ENCODE measurements around the gene CHMP1A. TPM values are rescaled to one million over a fixed set of nuclear protein-coding genes. Genes with fewer than 3 reads are reported as not detected.

The CHMP1A gene
- total RNA-seq, 6 donors from 2014 or later, result 51.4 to 117 (median 97.8) TPM

DNA sequence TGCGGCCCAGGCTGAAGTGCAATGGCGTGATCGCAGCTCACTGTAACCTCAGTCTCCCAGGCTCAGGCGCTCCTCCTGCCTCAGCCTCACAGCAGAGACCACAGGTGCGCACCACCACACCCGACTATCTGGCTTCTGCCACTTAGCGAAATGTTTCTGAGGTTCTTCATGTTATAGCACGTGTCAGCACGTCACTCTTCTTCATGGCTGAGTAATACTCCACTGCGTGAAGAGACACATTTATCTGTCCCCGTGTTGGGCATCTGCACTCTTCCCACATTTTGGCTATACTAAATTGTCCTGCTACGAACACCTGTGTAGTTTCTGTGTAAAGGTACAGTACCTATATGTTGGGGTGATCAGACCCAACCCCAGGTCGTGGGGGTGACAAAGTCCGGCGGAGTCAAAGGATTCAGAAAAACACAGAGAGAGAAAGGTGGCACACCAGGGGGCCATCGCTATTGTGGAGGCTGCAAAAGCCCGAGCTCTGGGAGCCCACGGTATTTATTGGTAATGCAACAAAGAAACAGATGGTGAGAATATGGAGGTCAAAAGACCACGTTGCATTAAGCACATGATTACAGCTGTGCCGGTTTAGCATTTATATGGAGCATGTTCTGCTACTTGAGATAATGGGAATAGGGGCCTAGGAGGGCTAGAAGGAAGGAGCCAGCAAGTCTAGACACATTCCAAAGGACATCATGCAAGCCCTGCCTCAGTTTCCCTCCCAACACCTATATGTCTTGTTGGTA is 44.9 kb downstream of the CHMP1A start:
- H3K4me3 ChIP-seq, result no peak overlapping the region
- TF ChIP-seq EP300 (IDR thresholded peaks at IDR 0.05) (no peak), POLR2A (IDR thresholded peaks at IDR 0.05) (no peak), CTCF (IDR thresholded peaks at IDR 0.05) (no peak), POLR2AphosphoS5 (IDR thresholded peaks at IDR 0.05) (no peak)
- DNase-seq, result no peak
- H3K36me3 ChIP-seq, result no peaks in the 10 kb centered on the region
- no peak overlapping the region for H3K27ac ChIP-seq
- H3K9me3 ChIP-seq, result no peaks in the 10 kb centered on the region
- no peak for ATAC-seq (ENCODE audit: low FRiP score in 2 of 2)
- WGBS, 2 donors, result 83 to 90% methylated on average over 20 of the region's 20 CpGs
- H3K4me1 ChIP-seq, result peaks cover 0 to 10% (median 8%) of the 10 kb centered on the region in 4 donors
- H3K27me3 ChIP-seq, result no peaks in the 10 kb centered on the region

DNA sequence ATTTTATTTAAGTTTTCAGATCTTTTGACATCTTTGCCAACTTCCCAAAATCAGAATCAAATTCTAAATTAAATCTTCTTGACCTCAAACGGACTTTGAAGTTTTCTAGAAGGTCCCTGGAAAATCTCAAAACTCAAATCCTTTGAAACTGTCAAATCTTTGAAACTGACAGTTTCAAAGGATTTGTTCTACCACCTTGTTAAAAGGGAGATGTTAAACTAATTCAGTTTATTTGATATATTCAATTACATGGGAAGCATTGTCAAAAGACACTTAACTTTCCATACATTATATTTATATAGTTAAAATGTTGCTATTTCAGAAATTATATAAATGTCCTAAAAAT is 47.4 kb downstream of the CHMP1A start:
- Histone ChIP-seq H3K27ac (no peak overlapping the region), H3K9me3 (no peaks in the 10 kb centered on the region), H3K27me3 (no peaks in the 10 kb centered on the region), H3K36me3 (no peaks in the 10 kb centered on the region), H3K4me1 (peaks cover 0 to 4% (median 0%) of the 10 kb centered on the region in 4 donors), H3K4me3 (no peak overlapping the region)
- TF ChIP-seq POLR2AphosphoS5 (IDR thresholded peaks at IDR 0.05), result no peak
- no peak for TF ChIP-seq CTCF (IDR thresholded peaks at IDR 0.05)
- no peak for TF ChIP-seq EP300 (IDR thresholded peaks at IDR 0.05)
- TF ChIP-seq POLR2A (IDR thresholded peaks at IDR 0.05), result no peak
- 71 to 84% methylated on average over 1 of the region's 1 CpG for WGBS, 2 donors
- DNase-seq (no peak), ATAC-seq (ENCODE audit: low FRiP score in 2 of 2) (no peak)

GRCh38 chr16:89607937-89608740 is 49.4 kb downstream of the CHMP1A start:
- ATAC-seq (ENCODE audit: low FRiP score in 2 of 2) (no peak), DNase-seq (no peak)
- WGBS, 2 donors, result 74 to 78% methylated on average over 28 to 32 of the region's 32 CpGs
- no peak for TF ChIP-seq EP300 (IDR thresholded peaks at IDR 0.05)
- TF ChIP-seq POLR2A (IDR thresholded peaks at IDR 0.05), result no peak
- no peak for TF ChIP-seq CTCF (IDR thresholded peaks at IDR 0.05)
- no peak for TF ChIP-seq POLR2AphosphoS5 (IDR thresholded peaks at IDR 0.05)
- Histone ChIP-seq H3K9me3 (no peaks in the 10 kb centered on the region), H3K27me3 (no peaks in the 10 kb centered on the region), H3K36me3 (no peaks in the 10 kb centered on the region), H3K27ac (no peak overlapping the region), H3K4me1 (peaks cover 0 to under 1% (median 0%) of the 10 kb centered on the region in 4 donors), H3K4me3 (no peak overlapping the region)

- no peak for DNase-seq
- H3K9me3 ChIP-seq, result no peaks in the 10 kb centered on the region
- H3K27ac ChIP-seq, result no peak overlapping the region
- H3K27me3 ChIP-seq, result no peaks in the 10 kb centered on the region
- H3K4me3 ChIP-seq, result no peak overlapping the region
- H3K4me1 ChIP-seq, result peaks cover 0 to 7% (median 6%) of the 10 kb centered on the region in 4 donors
- no peak for TF ChIP-seq EP300 (IDR thresholded peaks at IDR 0.05)
- TF ChIP-seq CTCF (IDR thresholded peaks at IDR 0.05), result no peak
- no peak for TF ChIP-seq POLR2A (IDR thresholded peaks at IDR 0.05)
- no peak for TF ChIP-seq POLR2AphosphoS5 (IDR thresholded peaks at IDR 0.05)
- WGBS, 2 donors, result 78 to 81% methylated on average over 9 of the region's 9 CpGs
- no peak for ATAC-seq (ENCODE audit: low FRiP score in 2 of 2)
- H3K36me3 ChIP-seq, result no peaks in the 10 kb centered on the region
Observed at GRCh38 chr16:89607453-89607852, 50.1 kb downstream of the CHMP1A start.
